Thoracic aorta (tissue), 2 donors: ENCODE data around the gene GOLGA7B. TPM values are rescaled to one million over a fixed set of nuclear protein-coding genes. Genes with fewer than 3 reads are reported as not detected.

ENCODE experiments used
- ATAC-seq: fragments of 150-250 bp; one replicate; pipeline ENCODE4 v1.8.0; 2017; ENCODE audit warnings: low read depth; ENCODE audit not compliant: insufficient number of reproducible peaks, low FRiP score
- DNase-seq: peaks from one replicate; pipeline ENCODE4 v3.0.0-alpha.2; 2020; ENCODE audit warnings: low spot score
- H3K27ac ChIP-seq, 2 donors: fragments of 200-600 bp; sonication (generic); 1 replicate in 1 of 2; 2 replicates in 1 of 2; pipeline ENCODE4 v1.5.1; 2016; ENCODE audit warnings: mild to moderate bottlenecking in 2 of 2, moderate library complexity in 2 of 2
- H3K27me3 ChIP-seq: fragments of 200-600 bp; sonication (generic); replicated peaks from 2 replicates; pipeline ENCODE4 v1.6.0; 2016; ENCODE audit warnings: mild to moderate bottlenecking; ENCODE audit not compliant: insufficient read depth
- H3K36me3 ChIP-seq: fragments of 200-600 bp; sonication (generic); one replicate; pipeline ENCODE4 v1.5.1; 2016
- H3K4me1 ChIP-seq, 2 donors: fragments of 200-600 bp; sonication (generic); 1 replicate in 1 of 2; 2 replicates in 1 of 2; pipeline versions ENCODE4 v1.5.1 to v1.6.0; 2016; ENCODE audit warnings: low read depth in 2 of 2, mild to moderate bottlenecking in 1 of 2; ENCODE audit not compliant: control insufficient read depth in 1 of 2
- H3K4me3 ChIP-seq: fragments of 200-600 bp; sonication (generic); 2 replicates; pipeline ENCODE4 v1.5.1; 2016; ENCODE audit warnings: mild to moderate bottlenecking
- H3K9me3 ChIP-seq: fragments of 200-600 bp; sonication (generic); 2 replicates; pipeline ENCODE4 v1.5.1; 2016
- CTCF ChIP-seq: fragments of 200-600 bp; sonication (generic); IDR thresholded peaks from one replicate; pipeline ENCODE4 v1.5.1; 2019; ENCODE audit warnings: antibody characterized with exemption
- total RNA-seq, 2 donors: library from RNA; depleted of rRNA; stranded (reverse); fragments of >200 nt; gene quantifications; one replicate each; pipeline versions ENCODE4 v1.1.0 to v1.2.3, GENCODE V29; 2016

The GOLGA7B gene
- total RNA-seq, 2 donors from 2014 or later, result 0.07 TPM; not detected in 1

- ATAC-seq (no peak), DNase-seq (no peak)
- Histone ChIP-seq H3K36me3 (no peaks in the 10 kb centered on the region), H3K4me1 (no peaks in the 10 kb centered on the region), H3K27ac (no peak overlapping the region), H3K4me3 (no peak overlapping the region), H3K27me3 (no peaks in the 10 kb centered on the region), H3K9me3 (no peaks in the 10 kb centered on the region)
- no peak for TF ChIP-seq CTCF
Measured at GRCh38 chr10:97810446-97810845, 39.2 kb upstream of the GOLGA7B start.

GRCh38 chr10:97811958-97812357 lies 37.7 kb upstream of the GOLGA7B start:
- Histone ChIP-seq H3K27ac (no peak overlapping the region), H3K27me3 (no peaks in the 10 kb centered on the region), H3K4me3 (no peak overlapping the region), H3K36me3 (no peaks in the 10 kb centered on the region), H3K9me3 (no peaks in the 10 kb centered on the region), H3K4me1 (no peaks in the 10 kb centered on the region)
- no peak for DNase-seq
- ATAC-seq, result no peak
- no peak for TF ChIP-seq CTCF

- no peaks in the 10 kb centered on the region for H3K4me1 ChIP-seq
- no peak overlapping the region for H3K4me3 ChIP-seq
- DNase-seq, result no peak
- no peak for TF ChIP-seq CTCF
- H3K36me3 ChIP-seq, result no peaks in the 10 kb centered on the region
- H3K27ac ChIP-seq, result no peak overlapping the region
- ATAC-seq, result no peak
- no peaks in the 10 kb centered on the region for H3K9me3 ChIP-seq
- H3K27me3 ChIP-seq, result no peaks in the 10 kb centered on the region
Measured at GRCh38 chr10:97812696-97813095, 36.9 kb upstream of the GOLGA7B start.

GRCh38 chr10:97813311-97813710 lies 36.3 kb upstream of the GOLGA7B start:
- Histone ChIP-seq H3K27me3 (no peaks in the 10 kb centered on the region), H3K36me3 (no peaks in the 10 kb centered on the region), H3K9me3 (no peaks in the 10 kb centered on the region), H3K27ac (no peak overlapping the region), H3K4me3 (no peak overlapping the region), H3K4me1 (no peaks in the 10 kb centered on the region)
- TF ChIP-seq CTCF, result no peak
- no peak for DNase-seq
- no peak for ATAC-seq

- no peaks in the 10 kb centered on the region for H3K9me3 ChIP-seq
- H3K4me3 ChIP-seq, result no peak overlapping the region
- H3K4me1 ChIP-seq, result no peaks in the 10 kb centered on the region
- H3K36me3 ChIP-seq, result no peaks in the 10 kb centered on the region
- DNase-seq, result no peak
- no peak overlapping the region for H3K27ac ChIP-seq
- H3K27me3 ChIP-seq, result no peaks in the 10 kb centered on the region
- no peak for ATAC-seq
- TF ChIP-seq CTCF, result no peak
Measured at GRCh38 chr10:97814996-97815395, 34.6 kb upstream of the GOLGA7B start.
